Activated B cell treated with CpG ODN at 0.5 μM for 24 hours (primary cell): ENCODE results near the gene NLRP1. TPM values are rescaled to one million over a fixed set of nuclear protein-coding genes. Genes with fewer than 3 reads are reported as not detected.

Source experiments
- ATAC-seq: fragments of 200-7000 bp; cut with Tn5 transposase; one replicate; pipeline ENCODE4 v1.10.0; 2021; ENCODE audit warnings: low read depth, mild to moderate bottlenecking, moderate library complexity
- CTCF ChIA-PET: fragments of 350-600 bp; sonication (Branson Sonifier 250); formaldehyde crosslinking; loops from one replicate; lab custom pipeline; 2021; ENCODE audit warnings: antibody characterized with exemption; lab: Charles Lee
- POLR2A ChIA-PET: fragments of 350-600 bp; sonication (Branson Sonifier 250); formaldehyde crosslinking; loops from one replicate; lab custom pipeline; 2021; ENCODE audit warnings: antibody characterized with exemption; lab: Charles Lee
- DNase-seq: peaks from one replicate; pipeline ENCODE4 v3.0.0; 2022
- H3K27ac Mint-ChIP-seq: one replicate; pipeline ENCODE4 v1.8.0; 2020; ENCODE audit warnings: mixed read lengths
- H3K27me3 Mint-ChIP-seq: one replicate; pipeline ENCODE4 v1.8.0; 2021; ENCODE audit warnings: mixed read lengths
- H3K36me3 Mint-ChIP-seq: one replicate; pipeline ENCODE4 v1.8.0; 2021; ENCODE audit warnings: low read depth, mixed read lengths
- H3K4me1 Mint-ChIP-seq: one replicate; pipeline ENCODE4 v1.8.0; 2021; ENCODE audit warnings: mixed read lengths
- H3K4me3 Mint-ChIP-seq: one replicate; pipeline ENCODE4 v1.8.0; 2020; ENCODE audit warnings: mild to moderate bottlenecking, mixed read lengths
- H3K9me3 Mint-ChIP-seq: one replicate; pipeline ENCODE4 v1.8.0; 2020; ENCODE audit warnings: mixed read lengths
- CTCF ChIP-seq: fragments of 200-600 bp; IDR thresholded peaks from one replicate; pipeline ENCODE4 v1.8.0; 2022; ENCODE audit warnings: antibody characterized with exemption, mild to moderate bottlenecking
- intact Hi-C: fragments of 100-400 bp; cut with micrococcal nuclease; formaldehyde crosslinking; loops from one replicate; pipeline ENCODE4 v1.15.1; 2024
- total RNA-seq: library from RNA; stranded (reverse); gene quantifications from 2 replicates; pipeline ENCODE4 v1.2.3, GENCODE V29; 2022

NLRP1 gene
- total RNA-seq, 1 donor from 2014 or later: 40.4 TPM

DNA sequence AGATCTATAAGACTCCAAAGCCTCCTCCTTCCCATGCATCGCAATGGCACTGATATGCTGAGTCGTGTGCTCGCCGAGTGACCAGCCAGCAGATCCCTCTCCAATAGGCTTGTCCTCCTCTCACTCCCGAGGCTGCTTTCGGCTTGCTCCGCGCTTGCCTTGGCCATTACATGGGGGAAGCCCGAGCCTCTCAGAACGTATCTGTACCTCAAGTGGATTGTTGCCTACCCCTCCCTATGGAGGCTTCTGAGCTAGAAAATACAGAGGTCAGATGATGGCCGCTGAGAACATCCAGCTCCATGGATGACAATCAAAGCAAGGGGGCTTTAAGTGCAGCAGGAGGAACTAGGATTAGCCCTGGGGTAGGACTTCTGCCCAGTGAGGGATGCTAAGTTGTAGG lies 7.7 kb upstream of the NLRP1 start:
- CTCF ChIA-PET: interaction anchor here (0.7 to 3.3 kb wide), 11 partner anchors 9 to 847 kb away, joined by 3 to 28 read pairs (median 4); partner anchors contain the start of gene AIPL1
- H3K4me1 Mint-ChIP-seq: peaks cover 5% of the 10 kb centered on the region

DNA sequence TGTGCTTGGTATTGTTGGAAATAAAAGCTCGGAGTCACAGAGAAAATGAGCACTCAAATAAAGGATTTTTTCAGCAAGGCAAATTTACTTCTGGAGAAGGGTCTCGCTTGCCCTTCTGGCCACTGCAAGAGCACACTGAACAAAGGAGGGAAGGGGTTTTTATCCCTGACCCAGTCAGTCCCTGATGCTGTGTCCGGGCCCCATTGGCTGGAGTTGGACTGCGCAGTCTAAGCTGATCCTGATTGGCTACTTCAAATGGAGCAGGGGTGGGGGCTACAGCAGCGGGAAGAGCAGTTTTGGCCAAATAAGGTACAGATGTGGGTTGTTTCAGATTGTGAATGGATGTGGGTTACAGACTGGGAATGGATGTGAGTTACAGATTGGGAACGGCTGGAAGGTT lies 4.3 kb upstream of the NLRP1 start:
- no peak for ATAC-seq
- no peak for TF ChIP-seq CTCF
- Mint-ChIP-seq H3K27ac (no peak overlapping the region), H3K4me3 (no peak overlapping the region), H3K9me3 (no peaks in the 10 kb centered on the region), H3K36me3 (peaks cover 4% of the 10 kb centered on the region), H3K4me1 (peaks cover 32% of the 10 kb centered on the region), H3K27me3 (no peaks in the 10 kb centered on the region)
- ChIA-PET CTCF (interaction anchor here (1.7 to 2.2 kb wide), 4 partner anchors 118 to 847 kb away, joined by 8 to 22 read pairs (median 20); partner anchors contain the start of gene AIPL1), POLR2A (no interaction called here)
- DNase-seq: no peak
- intact Hi-C loops: loop anchor here (10.0 kb wide), 1 partner anchor 1056 kb away; the partner anchor contains the start of genes KIAA0753 and TXNDC17

More for the DNA sequence above, 7.7 kb upstream of the NLRP1 start:
- Mint-ChIP-seq H3K36me3 (no peaks in the 10 kb centered on the region), H3K4me3 (no peak overlapping the region), H3K27me3 (peaks cover 26% of the 10 kb centered on the region), H3K27ac (no peak overlapping the region), H3K9me3 (no peaks in the 10 kb centered on the region)
- DNase-seq (no peak), ATAC-seq (no peak)
- POLR2A ChIA-PET: no interaction called here
- intact Hi-C loops: loop anchor here (1.0 kb wide), 3 partner anchors 115 to 844 kb away; no protein-coding TSS in a partner anchor
- no peak for TF ChIP-seq CTCF

DNA sequence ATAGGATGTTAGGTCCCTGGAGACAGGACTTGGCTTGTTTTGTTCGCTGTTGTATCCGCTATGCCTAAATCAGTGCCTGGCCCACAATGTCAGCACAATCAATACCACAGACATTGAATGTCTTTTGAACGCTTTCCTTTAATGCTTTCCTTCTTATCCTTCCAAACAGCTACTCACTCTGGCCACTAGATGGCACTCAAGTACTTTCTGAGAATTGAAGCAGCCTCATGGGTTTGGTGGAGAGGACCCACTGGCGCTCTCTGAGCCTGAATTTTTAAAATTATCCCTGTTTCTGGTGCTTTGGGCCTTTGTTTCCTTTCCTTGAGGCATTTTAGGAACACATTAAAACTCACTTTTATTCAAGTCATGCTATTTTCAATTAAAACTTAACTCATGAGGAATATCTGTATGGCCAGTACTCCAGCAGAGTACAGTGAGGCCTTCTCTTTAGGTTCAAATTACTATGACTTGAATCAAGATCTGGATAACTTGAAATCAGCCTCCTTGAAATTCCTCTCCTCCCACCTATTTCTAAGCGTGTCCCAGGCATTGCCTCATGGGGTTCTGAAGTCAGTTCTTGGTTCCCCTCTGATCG lies 3.2 kb upstream of the NLRP1 start:
- ChIA-PET POLR2A (interaction anchor here (0.6 kb wide), 1 partner anchor 1887 kb away, joined by 4 read pairs; no protein-coding TSS in a partner anchor), CTCF (interaction anchor here (0.6 to 2.2 kb wide), 7 partner anchors 119 to 1714 kb away, joined by 3 to 22 read pairs (median 8); partner anchors contain the start of gene AIPL1)
- peak; percentile 65 for TF ChIP-seq CTCF
- H3K4me1 Mint-ChIP-seq: peaks cover 41% of the 10 kb centered on the region
- DNase-seq (no peak), ATAC-seq (no peak)
- intact Hi-C loops: loop anchor here (1.0 to 10.0 kb wide), 3 partner anchors 835 to 1057 kb away; partner anchors contain the start of genes KIAA0753 and TXNDC17
- no peaks in the 10 kb centered on the region for H3K9me3 Mint-ChIP-seq
- H3K36me3 Mint-ChIP-seq: peaks cover 6% of the 10 kb centered on the region
- H3K27me3 Mint-ChIP-seq: no peaks in the 10 kb centered on the region
- no peak overlapping the region for H3K4me3 Mint-ChIP-seq
- peak overlapping the region; percentile 37 for H3K27ac Mint-ChIP-seq

DNA sequence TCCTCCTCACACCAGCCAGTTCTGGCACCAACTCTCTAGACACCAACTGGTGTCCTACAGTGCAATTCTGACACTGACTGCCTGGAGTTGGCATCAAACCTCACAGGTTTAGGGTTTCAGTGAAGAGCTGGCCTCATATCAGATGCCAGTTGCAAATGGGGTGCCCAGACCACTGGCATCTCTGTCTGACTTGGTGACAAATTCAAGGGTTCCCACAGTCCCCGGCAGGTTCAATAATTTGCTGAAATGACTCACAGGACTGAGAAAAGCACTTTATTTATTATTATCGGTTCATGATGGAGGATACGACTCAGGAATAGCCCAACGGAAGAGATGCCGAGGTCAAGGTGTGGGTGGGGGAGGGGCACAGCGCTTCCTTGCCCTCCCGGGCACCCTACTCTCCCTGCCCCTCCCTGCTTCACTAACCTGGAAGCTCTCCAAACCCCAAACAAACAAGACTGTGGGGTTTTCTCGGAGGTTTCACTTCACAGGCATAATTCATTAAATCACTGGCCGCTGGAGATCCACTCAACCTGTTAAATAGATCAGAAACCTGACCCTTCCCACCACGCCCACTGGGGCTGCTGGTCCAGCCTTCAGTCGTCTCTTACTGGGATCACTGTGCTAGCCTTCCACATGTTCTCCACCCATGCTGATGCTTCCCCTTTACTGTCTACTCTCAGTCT lies 1.7 kb upstream of the NLRP1 start:
- TF ChIP-seq CTCF: no peak
- Mint-ChIP-seq H3K27me3 (no peaks in the 10 kb centered on the region), H3K4me1 (peaks cover 53% of the 10 kb centered on the region), H3K9me3 (no peaks in the 10 kb centered on the region), H3K27ac (peak overlapping the region; percentile 93), H3K4me3 (no peak overlapping the region), H3K36me3 (peaks cover 22% of the 10 kb centered on the region)
- ATAC-seq (no peak), DNase-seq (no peak)
- ChIA-PET CTCF (no interaction called here), POLR2A (no interaction called here)
- intact Hi-C loops: loop anchor here (10.0 kb wide), 1 partner anchor 1059 kb away; the partner anchor contains the start of genes KIAA0753 and TXNDC17
